Lung (tissue), 12 donors: Measurements from ENCODE around the gene INSRR. TPM values are rescaled to one million over a fixed set of nuclear protein-coding genes. Genes with fewer than 3 reads are reported as not detected.

Experiments used
- ATAC-seq: fragments of 200-7000 bp; cut with Tn5 transposase; one replicate; pipeline ENCODE4 v1.9.1; 2020; ENCODE audit warnings: moderate number of reproducible peaks; ENCODE audit not compliant: insufficient read depth, low FRiP score
- DNase-seq, 3 donors: peaks; one replicate each; pipeline ENCODE4 v3.0.0-alpha.2; 2013 to 2017
- H3K27ac ChIP-seq, 2 donors: one replicate each; pipeline ENCODE4 v1.5.1; 2013; ENCODE audit warnings: mild to moderate bottlenecking in 2 of 2, moderate library complexity in 2 of 2, control low read depth in 1 of 2, inconsistent platforms in 1 of 2, low read depth in 1 of 2, low read length in 1 of 2
- H3K27me3 ChIP-seq, 3 donors: one replicate each; pipeline ENCODE4 v1.5.1; 2013; ENCODE audit warnings: low read length in 2 of 3; ENCODE audit not compliant: control insufficient read depth in 3 of 3, insufficient read depth in 3 of 3
- H3K36me3 ChIP-seq, 4 donors: one replicate each; pipeline ENCODE4 v1.5.1; 2013; ENCODE audit warnings: low read length in 4 of 4, mild to moderate bottlenecking in 1 of 4, moderate library complexity in 1 of 4; ENCODE audit not compliant: control insufficient read depth in 4 of 4, insufficient read depth in 4 of 4
- H3K4me1 ChIP-seq, 5 donors: one replicate each; pipeline ENCODE4 v1.5.1; 2013; ENCODE audit warnings: low read length in 5 of 5, mild to moderate bottlenecking in 2 of 5, moderate library complexity in 1 of 5; ENCODE audit not compliant: control insufficient read depth in 5 of 5, insufficient read depth in 5 of 5
- H3K4me3 ChIP-seq: one replicate; pipeline ENCODE4 v1.5.1; 2013; ENCODE audit warnings: mild to moderate bottlenecking, control low read depth, moderate library complexity
- H3K9ac ChIP-seq, 2 donors: one replicate each; pipeline ENCODE4 v1.5.1; 2013; ENCODE audit warnings: low read length in 2 of 2, control low read depth in 1 of 2; ENCODE audit not compliant: insufficient read depth in 1 of 2
- H3K9me3 ChIP-seq, 4 donors: one replicate each; pipeline ENCODE4 v1.5.1; 2013; ENCODE audit warnings: low read length in 3 of 4, mild to moderate bottlenecking in 1 of 4, moderate library complexity in 1 of 4; ENCODE audit not compliant: control insufficient read depth in 4 of 4, insufficient read depth in 3 of 4
- WGBS, 2 donors: extraction: QIAGEN DNeasy Blood & Tissue Kit; methylation state at CpG; one replicate each; pipeline ENCODE4 v1.1.7; 2013; 5-methylcytosine and 5-hydroxymethylcytosine counted together
- polyA plus RNA-seq, 2 donors: library from polyadenylated mRNA; stranded (reverse); fragments of 200-250 nt; gene quantifications; one replicate each; pipeline ENCODE4 v1.2.1, GENCODE V29; 2013
- total RNA-seq, 2 donors: library from RNA; depleted of rRNA in 1 of 2; stranded (reverse); fragments of >200 nt in 1 of 2; gene quantifications; one replicate each; pipeline ENCODE4 v1.2.1, GENCODE V29; 2014 to 2021
- TF ChIP-seq, protein P1 (sequence below): IDR thresholded peaks from 2 replicates; pipeline ENCODE4 v1.5.1; 2012; ENCODE audit warnings: mild to moderate bottlenecking; ENCODE audit errors: control extremely low read depth, extremely low read depth
- donor health status: control.
- donor health status: control.
- donor health status: Bipolar disorder and iron deficiency.
- donor health status: healthy.
- donor health status: DM: yes; HTN: yes; CAD: no.

INSRR gene
- total and polyA plus RNA-seq, 4 donors = not detected

DNA sequence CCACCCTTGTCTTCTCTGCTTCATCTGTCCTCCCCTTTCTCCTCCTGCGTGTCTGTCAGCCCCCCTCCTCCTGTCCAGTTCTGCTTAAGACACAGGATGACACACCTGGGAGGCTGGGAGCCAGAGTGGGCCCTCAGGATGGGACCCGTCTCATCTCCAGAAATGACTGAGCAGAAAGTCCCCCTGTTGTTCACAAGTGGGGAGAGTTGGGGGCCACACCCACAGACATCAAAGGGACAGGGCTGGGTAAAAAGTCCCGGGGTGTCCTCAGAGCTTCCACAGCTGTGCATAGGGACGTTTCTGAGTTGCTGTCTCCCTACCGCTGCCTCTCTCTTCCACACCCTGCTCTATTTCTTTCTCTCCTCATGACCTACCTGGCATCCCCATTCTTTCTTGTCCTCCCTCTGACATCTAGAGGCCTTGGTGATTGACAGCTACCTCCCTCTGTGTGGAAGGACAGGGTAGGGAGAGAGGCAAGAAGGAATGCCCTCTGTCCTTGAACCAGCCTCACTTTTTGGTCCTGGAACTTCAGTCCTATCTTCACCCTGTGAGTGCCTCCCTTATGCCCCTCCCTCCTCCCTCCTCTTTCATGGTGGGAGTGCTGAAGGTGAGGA lies 22.8 kb downstream of the INSRR start:
- 53 to 68% methylated on average over 5 of the region's 5 CpGs for WGBS, 2 donors

DNA sequence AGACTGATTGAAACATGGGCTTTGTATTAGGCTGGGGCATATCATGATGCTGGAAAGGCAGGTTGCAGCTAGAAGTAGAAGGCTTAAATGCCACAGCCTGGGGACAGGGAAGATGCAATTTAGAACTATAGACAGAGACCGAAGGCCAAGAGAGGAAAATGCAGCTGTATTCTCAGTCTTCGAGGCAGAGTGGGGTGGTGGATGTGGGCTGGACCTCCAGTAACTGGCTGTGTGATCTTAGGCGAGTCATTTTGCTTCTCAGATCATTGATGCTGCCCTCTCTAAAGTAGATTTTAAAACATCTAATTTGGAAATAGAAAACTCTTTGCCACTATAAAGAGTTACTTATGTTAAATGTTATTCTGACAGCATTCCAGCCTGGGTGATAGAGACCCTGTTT lies 24.6 kb downstream of the INSRR start:
- Histone ChIP-seq H3K4me3 (no peak overlapping the region), H3K36me3 (no peaks in the 10 kb centered on the region), H3K9ac (no peak overlapping the region), H3K4me1 (no peaks in the 10 kb centered on the region), H3K27me3 (peaks cover 0 to 31% (median 25%) of the 10 kb centered on the region in 3 donors), H3K27ac (no peak overlapping the region), H3K9me3 (no peaks in the 10 kb centered on the region)
- 78 to 92% methylated on average over 3 of the region's 3 CpGs for WGBS, 2 donors
- TF ChIP-seq, protein P1, sequence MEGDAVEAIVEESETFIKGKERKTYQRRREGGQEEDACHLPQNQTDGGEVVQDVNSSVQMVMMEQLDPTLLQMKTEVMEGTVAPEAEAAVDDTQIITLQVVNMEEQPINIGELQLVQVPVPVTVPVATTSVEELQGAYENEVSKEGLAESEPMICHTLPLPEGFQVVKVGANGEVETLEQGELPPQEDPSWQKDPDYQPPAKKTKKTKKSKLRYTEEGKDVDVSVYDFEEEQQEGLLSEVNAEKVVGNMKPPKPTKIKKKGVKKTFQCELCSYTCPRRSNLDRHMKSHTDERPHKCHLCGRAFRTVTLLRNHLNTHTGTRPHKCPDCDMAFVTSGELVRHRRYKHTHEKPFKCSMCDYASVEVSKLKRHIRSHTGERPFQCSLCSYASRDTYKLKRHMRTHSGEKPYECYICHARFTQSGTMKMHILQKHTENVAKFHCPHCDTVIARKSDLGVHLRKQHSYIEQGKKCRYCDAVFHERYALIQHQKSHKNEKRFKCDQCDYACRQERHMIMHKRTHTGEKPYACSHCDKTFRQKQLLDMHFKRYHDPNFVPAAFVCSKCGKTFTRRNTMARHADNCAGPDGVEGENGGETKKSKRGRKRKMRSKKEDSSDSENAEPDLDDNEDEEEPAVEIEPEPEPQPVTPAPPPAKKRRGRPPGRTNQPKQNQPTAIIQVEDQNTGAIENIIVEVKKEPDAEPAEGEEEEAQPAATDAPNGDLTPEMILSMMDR = no peak
- ATAC-seq (no peak), DNase-seq (no peak)

More for the DNA sequence above, 22.8 kb downstream of the INSRR start:
- Histone ChIP-seq H3K36me3 (no peaks in the 10 kb centered on the region), H3K9ac (no peak overlapping the region), H3K27me3 (peaks cover 0 to 34% (median 23%) of the 10 kb centered on the region in 3 donors), H3K9me3 (no peaks in the 10 kb centered on the region), H3K4me3 (no peak overlapping the region), H3K4me1 (no peaks in the 10 kb centered on the region), H3K27ac (no peak overlapping the region)
- TF ChIP-seq, protein P1 = no peak
- DNase-seq (no peak), ATAC-seq (no peak)

DNA sequence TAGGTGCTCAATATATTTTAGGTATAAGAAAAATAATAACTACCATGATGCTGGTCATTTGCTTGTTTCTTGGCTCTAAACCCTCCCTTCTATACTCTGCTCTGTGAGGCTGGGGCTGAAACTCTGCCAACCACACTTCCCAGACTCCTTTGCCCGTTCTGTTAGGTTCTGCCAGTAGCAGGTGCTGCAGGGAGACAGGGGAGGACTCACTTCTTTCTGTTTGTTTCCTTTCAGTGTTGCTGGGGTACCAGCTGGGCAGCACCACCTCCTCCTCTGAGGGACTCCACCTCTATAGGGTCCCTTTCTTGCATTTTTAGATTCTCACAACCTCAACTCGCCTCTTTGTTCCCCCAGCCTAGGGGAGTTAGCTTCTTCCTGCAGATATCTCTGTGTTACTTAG lies 25.3 kb downstream of the INSRR start:
- Histone ChIP-seq H3K27me3 (peaks cover 0 to 31% (median 27%) of the 10 kb centered on the region in 3 donors), H3K4me3 (no peak overlapping the region), H3K27ac (no peak overlapping the region), H3K9me3 (no peaks in the 10 kb centered on the region), H3K4me1 (no peaks in the 10 kb centered on the region), H3K36me3 (no peaks in the 10 kb centered on the region), H3K9ac (no peak overlapping the region)
- TF ChIP-seq, protein P1 = no peak
- ATAC-seq = no peak
- DNase-seq = no peak
- WGBS, 2 donors = 52 to 60% methylated on average over 2 of the region's 2 CpGs

DNA sequence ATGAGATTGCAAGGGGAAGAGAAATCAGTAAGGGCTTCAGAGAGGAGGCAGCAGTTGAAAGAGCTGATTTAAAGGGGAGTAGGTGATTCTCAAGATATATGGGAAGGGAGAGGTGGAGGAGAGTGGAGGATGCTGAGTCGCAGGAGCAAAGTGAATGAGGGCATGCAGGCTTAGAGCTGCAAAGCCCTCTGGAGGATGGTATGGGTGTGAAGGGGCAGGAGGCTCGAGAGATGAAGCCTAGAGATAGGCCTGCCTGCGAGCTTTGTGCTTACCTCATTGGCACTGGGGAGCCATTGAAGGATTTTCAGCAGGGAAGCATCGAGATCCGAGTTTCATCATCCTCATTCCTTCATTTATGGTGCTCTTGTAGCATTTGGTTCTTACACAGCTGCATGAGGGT lies 26.5 kb downstream of the INSRR start:
- Histone ChIP-seq H3K9ac (no peak overlapping the region), H3K27me3 (peaks cover 0 to 31% (median 27%) of the 10 kb centered on the region in 3 donors), H3K4me3 (no peak overlapping the region), H3K27ac (no peak overlapping the region), H3K36me3 (no peaks in the 10 kb centered on the region), H3K9me3 (no peaks in the 10 kb centered on the region), H3K4me1 (no peaks in the 10 kb centered on the region)
- DNase-seq = no peak
- no peak for ATAC-seq
- TF ChIP-seq, protein P1 = no peak
- WGBS, 2 donors = 71 to 76% methylated on average over 5 of the region's 5 CpGs
